SKM-1 treated with dmso at 0.1 percent for 144 hours (cell line): ENCODE measurements around the gene NFE2L1.
"Not testable (repeated sequence)": the region's sequence is repeated elsewhere in the genome, so short reads cannot be mapped to it uniquely, and the experiment has no call there.

Source experiments
- DNase-seq: peaks from one replicate; lab custom pipeline; 2025; ENCODE audit not compliant: unreplicated experiment; lab: John Stamatoyannopoulos, UW

Gene NFE2L1

GRCh38 chr17:48066656-48067055, 18.5 kb downstream of the NFE2L1 start:
- no peak for DNase-seq

GRCh38 chr17:48067245-48067644, 19.1 kb downstream of the NFE2L1 start:
- DNase-seq, result no peak

- DNase-seq, result not testable (repeated sequence)
Observed at GRCh38 chr17:48067808-48068207, 19.6 kb downstream of the NFE2L1 start.

- no peak for DNase-seq
Observed at GRCh38 chr17:48068491-48068961, 20.4 kb downstream of the NFE2L1 start.

- DNase-seq, result no peak
Observed at GRCh38 chr17:48070195-48070594, 22.0 kb downstream of the NFE2L1 start.

- DNase-seq, result no peak
Observed at GRCh38 chr17:48071654-48072053, 23.5 kb downstream of the NFE2L1 start.

GRCh38 chr17:48072811-48073210, 24.7 kb downstream of the NFE2L1 start:
- DNase-seq, result not testable (repeated sequence)

- DNase-seq, result not testable (repeated sequence)
Observed at GRCh38 chr17:48073566-48074094, 25.5 kb downstream of the NFE2L1 start.

- peak; percentile 47 for DNase-seq
Observed at GRCh38 chr17:48074322-48075081, 26.3 kb downstream of the NFE2L1 start.

GRCh38 chr17:48077152-48077551, 29.0 kb downstream of the NFE2L1 start:
- DNase-seq, result not testable (repeated sequence)

- DNase-seq, result no peak
Observed at GRCh38 chr17:48081858-48082257, 33.7 kb downstream of the NFE2L1 start.

GRCh38 chr17:48084932-48085331, 36.8 kb downstream of the NFE2L1 start:
- no peak for DNase-seq

- no peak for DNase-seq
Observed at GRCh38 chr17:48093341-48094045, 45.3 kb downstream of the NFE2L1 start.

GRCh38 chr17:48095611-48096010, 47.5 kb downstream of the NFE2L1 start:
- DNase-seq, result no peak

GRCh38 chr17:48100160-48100559, 52.0 kb downstream of the NFE2L1 start:
- no peak for DNase-seq

GRCh38 chr17:48100591-48101011, 52.4 kb downstream of the NFE2L1 start:
- no peak for DNase-seq

GRCh38 chr17:48101012-48101720, 53.0 kb downstream of the NFE2L1 start, which contains the start of gene CBX1:
Gene CBX1 (minus strand): TSS chr17:48101478. CDS start chr17:48077004, 24,474 bp downstream.
- DNase-seq, result peak; percentile 86

GRCh38 chr17:48102043-48102750, 54.0 kb downstream of the NFE2L1 start:
- peak; percentile 26 for DNase-seq

GRCh38 chr17:48102798-48103715, 54.9 kb downstream of the NFE2L1 start:
- DNase-seq, result no peak

- DNase-seq, result no peak
Observed at GRCh38 chr17:48104440-48104839, 56.3 kb downstream of the NFE2L1 start.
